Measurements from ENCODE around the gene MYL6.

DNA sequence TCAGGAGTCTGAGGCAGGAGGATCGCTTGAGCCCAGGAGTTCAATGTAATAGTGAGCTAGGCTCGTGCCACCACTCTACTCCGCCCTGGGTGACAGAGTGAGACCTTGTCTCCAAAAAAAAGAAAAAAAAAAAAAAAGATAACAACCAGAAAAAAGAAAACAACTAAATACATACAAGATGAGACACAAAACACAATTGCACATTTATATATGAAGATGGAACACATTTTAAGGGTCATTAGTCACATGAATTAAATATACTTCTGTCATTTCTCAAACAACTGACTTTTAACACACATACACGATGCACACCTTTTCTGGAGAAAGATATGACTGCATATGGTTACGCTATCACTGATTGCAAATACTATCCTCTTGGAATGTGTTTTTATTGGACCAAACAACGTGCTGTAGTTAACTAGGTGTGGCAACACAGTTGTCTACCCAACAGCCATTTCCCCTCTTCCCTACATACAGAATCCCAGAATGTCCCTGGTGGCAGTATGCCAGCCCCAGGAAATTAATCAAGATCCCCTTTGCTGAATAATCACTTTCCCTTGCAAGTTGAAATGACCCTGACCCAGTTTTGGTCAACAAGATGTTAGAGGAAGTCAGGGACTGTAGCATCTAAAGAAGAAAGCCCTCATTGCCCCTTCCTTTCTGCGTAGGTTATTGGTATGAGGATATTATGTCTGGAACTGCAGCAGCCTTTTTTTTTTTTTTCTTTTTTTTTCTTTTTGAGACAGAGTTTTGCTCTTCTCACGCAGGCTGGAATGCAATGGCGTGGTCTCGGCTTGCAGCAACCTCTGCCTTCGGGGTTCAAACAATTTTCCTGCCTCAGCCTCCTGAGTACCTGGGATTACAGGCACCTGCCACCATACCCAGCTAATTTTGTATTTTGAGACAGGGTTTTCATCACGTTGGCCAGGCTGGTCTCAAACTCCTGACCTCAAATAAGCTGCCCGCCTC is 11.4 kb upstream of the MYL6 start:
- TF ChIP-seq, protein P1, sequence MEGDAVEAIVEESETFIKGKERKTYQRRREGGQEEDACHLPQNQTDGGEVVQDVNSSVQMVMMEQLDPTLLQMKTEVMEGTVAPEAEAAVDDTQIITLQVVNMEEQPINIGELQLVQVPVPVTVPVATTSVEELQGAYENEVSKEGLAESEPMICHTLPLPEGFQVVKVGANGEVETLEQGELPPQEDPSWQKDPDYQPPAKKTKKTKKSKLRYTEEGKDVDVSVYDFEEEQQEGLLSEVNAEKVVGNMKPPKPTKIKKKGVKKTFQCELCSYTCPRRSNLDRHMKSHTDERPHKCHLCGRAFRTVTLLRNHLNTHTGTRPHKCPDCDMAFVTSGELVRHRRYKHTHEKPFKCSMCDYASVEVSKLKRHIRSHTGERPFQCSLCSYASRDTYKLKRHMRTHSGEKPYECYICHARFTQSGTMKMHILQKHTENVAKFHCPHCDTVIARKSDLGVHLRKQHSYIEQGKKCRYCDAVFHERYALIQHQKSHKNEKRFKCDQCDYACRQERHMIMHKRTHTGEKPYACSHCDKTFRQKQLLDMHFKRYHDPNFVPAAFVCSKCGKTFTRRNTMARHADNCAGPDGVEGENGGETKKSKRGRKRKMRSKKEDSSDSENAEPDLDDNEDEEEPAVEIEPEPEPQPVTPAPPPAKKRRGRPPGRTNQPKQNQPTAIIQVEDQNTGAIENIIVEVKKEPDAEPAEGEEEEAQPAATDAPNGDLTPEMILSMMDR (IDR thresholded peaks at IDR 0.05): no peak
- TF ChIP-seq POLR2A (IDR thresholded peaks at IDR 0.05): no peak

Measured in breast epithelium (tissue), 3 donors.